Thyroid gland (tissue), 4 donors: ENCODE data around the gene TSG101. TPM values are rescaled to one million over a fixed set of nuclear protein-coding genes. Genes with fewer than 3 reads are reported as not detected.

Experiments used
- DNase-seq, 2 donors: peaks; one replicate each; pipeline ENCODE4 v3.0.0-alpha.2; 2019
- H3K27ac ChIP-seq, 3 donors: fragments of 200-600 bp; sonication (generic); 1 replicate in 2 of 3; 2 replicates in 1 of 3; pipeline ENCODE4 v1.5.1; 2016 to 2019; ENCODE audit warnings: mild to moderate bottlenecking in 1 of 3, moderate library complexity in 1 of 3
- H3K27me3 ChIP-seq: fragments of 200-600 bp; sonication (generic); one replicate; pipeline ENCODE4 v1.5.1; 2019
- H3K36me3 ChIP-seq, 2 donors: fragments of 200-600 bp; sonication (generic); one replicate each; pipeline ENCODE4 v1.5.1; 2016 to 2019
- H3K4me1 ChIP-seq, 2 donors: fragments of 200-600 bp; sonication (generic); one replicate each; pipeline ENCODE4 v1.5.1; 2017 to 2019
- H3K4me3 ChIP-seq, 3 donors: fragments of 200-600 bp; sonication (generic); replicated peaks in 1 of 3; 1 replicate in 2 of 3; 2 replicates in 1 of 3; pipeline ENCODE4 v1.5.1; 2016; ENCODE audit warnings: mild to moderate bottlenecking in 1 of 3
- H3K9me3 ChIP-seq: fragments of 200-600 bp; sonication (generic); one replicate; pipeline ENCODE4 v1.5.1; 2017
- CTCF ChIP-seq, 6 experiments: fragments of 200-600 bp in 3 of 6; fragments of 450-650 bp in 3 of 6; sonication (generic) in 3 of 6; IDR thresholded peaks; one replicate each; pipeline ENCODE4 v1.5.1; 2016 to 2019; ENCODE audit warnings: antibody characterized with exemption in 6 of 6, mild to moderate bottlenecking in 2 of 6, inconsistent platforms in 1 of 6, moderate library complexity in 1 of 6
- POLR2A ChIP-seq, 2 donors: fragments of 450-650 bp; IDR thresholded peaks; one replicate each; pipeline ENCODE4 v1.6.1; 2017; ENCODE audit warnings: antibody characterized with exemption in 2 of 2, mild to moderate bottlenecking in 2 of 2, moderate library complexity in 1 of 2
- WGBS, 2 donors: methylation state at CpG; one replicate each; pipeline ENCODE4 v1.1.5; 2017; 5-methylcytosine and 5-hydroxymethylcytosine counted together
- intact Hi-C: fragments of 100-400 bp; cut with DNase I; formaldehyde crosslinking; loops from one replicate; pipeline ENCODE4 v1.15.1; 2023
- total RNA-seq, 4 donors: library from RNA; depleted of rRNA; stranded (reverse); fragments of >200 nt; gene quantifications; one replicate each; pipeline ENCODE4 v1.2.3, GENCODE V29; 2016

Gene TSG101
- total RNA-seq, 4 donors from 2014 or later: 71.5 to 147 (median 99.3) TPM

GRCh38 chr11:18449251-18449650 lies 77.5 kb downstream of the TSG101 start:
- H3K27me3 ChIP-seq: no peaks in the 10 kb centered on the region
- no peaks in the 10 kb centered on the region for H3K36me3 ChIP-seq
- no peak for DNase-seq
- no peak overlapping the region for H3K27ac ChIP-seq
- no peak overlapping the region for H3K4me3 ChIP-seq
- 87 to 97% methylated on average over 3 of the region's 3 CpGs for WGBS, 2 donors
- no peak for TF ChIP-seq CTCF (IDR thresholded peaks at IDR 0.05)
- TF ChIP-seq POLR2A (IDR thresholded peaks at IDR 0.05): no peak
- intact Hi-C loops: no loop called here
- H3K9me3 ChIP-seq: no peaks in the 10 kb centered on the region
- no peaks in the 10 kb centered on the region for H3K4me1 ChIP-seq

GRCh38 chr11:18438691-18439090 lies 88.1 kb downstream of the TSG101 start:
- no peak overlapping the region for H3K27ac ChIP-seq
- H3K9me3 ChIP-seq: no peaks in the 10 kb centered on the region
- H3K4me3 ChIP-seq: no peak overlapping the region
- H3K4me1 ChIP-seq: no peaks in the 10 kb centered on the region
- no peak for TF ChIP-seq POLR2A (IDR thresholded peaks at IDR 0.05)
- TF ChIP-seq CTCF (IDR thresholded peaks at IDR 0.05): no peak
- intact Hi-C loops: no loop called here
- no peaks in the 10 kb centered on the region for H3K27me3 ChIP-seq
- DNase-seq: no peak
- 87 to 88% methylated on average over 2 of the region's 2 CpGs for WGBS, 2 donors
- no peaks in the 10 kb centered on the region for H3K36me3 ChIP-seq

Other genes with a start within 250 kb of the TSG101 start
- gene HPS5, start 204.8 kb downstream of the TSG101 start, total RNA-seq: 10 to 100 TPM; 21.0 to 26.7 (median 24.2) TPM
- gene GTF2H1, start 204.4 kb downstream of the TSG101 start, total RNA-seq: 10 to 100 TPM; 61.9 to 81.4 (median 72.4) TPM
- 100 to 1,000 TPM; 268 to 456 (median 345) TPM for gene LDHA, start 132.4 kb downstream of the TSG101 start, total RNA-seq
- gene LDHC, start 114.6 kb downstream of the TSG101 start, total RNA-seq: under 1 TPM in 1 of 4 donors, not detected in 3; 0.40 TPM
- not detected for gene LDHAL6A, start 71.1 kb downstream of the TSG101 start, total RNA-seq
- 10 to 100 TPM; 19.5 to 37.9 (median 35.4) TPM for gene UEVLD, start 61.8 kb upstream of the TSG101 start, total RNA-seq
- 1 to 10 TPM in 3 of 4 donors, not detected in 1; 1.3 to 5.7 (median 4.4) TPM for gene MISFA, start 72.8 kb upstream of the TSG101 start, total RNA-seq
- gene SPTY2D1, start 107.4 kb upstream of the TSG101 start, total RNA-seq: 10 to 100 TPM; 18.1 to 26.9 (median 24.9) TPM
- 10 to 100 TPM in 1 of 4 donors, 1 to 10 TPM in 3; 5.8 to 13.2 (median 6.2) TPM for gene TMEM86A, start 171.8 kb upstream of the TSG101 start, total RNA-seq
- gene IGSF22, start 199.2 kb upstream of the TSG101 start, total RNA-seq: under 1 TPM in 3 of 4 donors, not detected in 1; 0.33 to 0.93 (median 0.78) TPM